ENCODE data around the gene RNF5. TPM values are rescaled to one million over a fixed set of nuclear protein-coding genes. Genes with fewer than 3 reads are reported as not detected.

RNF5 gene
- total and polyA plus RNA-seq, 9 of the 15 experiments (the other 6 are each of a cell fraction or from before 2014, with no cell fraction given): 62.2 to 245 (median 129) TPM

GRCh38 chr6:32154514-32155161 lies 23.6 kb upstream of the RNF5 start (continued):
- TF ChIP-seq ZNF764 (CRISPR knock-in tag; IDR thresholded peaks at IDR 0.05; ENCODE audit: low read depth) (no peak), RBM14 (IDR thresholded peaks at IDR 0.05; ENCODE audit: borderline replicate concordance, insufficient read depth, low read depth, low read length) (0 out of 2 replicates have a peak, but pooled peaks have one; percentile 16), BHLHE40 (IDR thresholded peaks at IDR 0.05; ENCODE audit: low read length) (peak; percentile 51; the same call in 1 of the 2 replicates), GABPB2 (CRISPR knock-in tag; conservative IDR thresholded peaks at IDR 0.05) (no peak), ZNF407 (IDR thresholded peaks at IDR 0.05; ENCODE audit: low read depth) (no peak), FOXP1 (CRISPR knock-in tag; IDR thresholded peaks at IDR 0.05) (peak; percentile 97), CBX1 (IDR thresholded peaks at IDR 0.05; ENCODE audit: low read depth) (no peak), DNMT1 (IDR thresholded peaks at IDR 0.05) (no peak), BCL6 (CRISPR knock-in tag; IDR thresholded peaks at IDR 0.05) (no peak)
- TF ChIP-seq, protein P1, sequence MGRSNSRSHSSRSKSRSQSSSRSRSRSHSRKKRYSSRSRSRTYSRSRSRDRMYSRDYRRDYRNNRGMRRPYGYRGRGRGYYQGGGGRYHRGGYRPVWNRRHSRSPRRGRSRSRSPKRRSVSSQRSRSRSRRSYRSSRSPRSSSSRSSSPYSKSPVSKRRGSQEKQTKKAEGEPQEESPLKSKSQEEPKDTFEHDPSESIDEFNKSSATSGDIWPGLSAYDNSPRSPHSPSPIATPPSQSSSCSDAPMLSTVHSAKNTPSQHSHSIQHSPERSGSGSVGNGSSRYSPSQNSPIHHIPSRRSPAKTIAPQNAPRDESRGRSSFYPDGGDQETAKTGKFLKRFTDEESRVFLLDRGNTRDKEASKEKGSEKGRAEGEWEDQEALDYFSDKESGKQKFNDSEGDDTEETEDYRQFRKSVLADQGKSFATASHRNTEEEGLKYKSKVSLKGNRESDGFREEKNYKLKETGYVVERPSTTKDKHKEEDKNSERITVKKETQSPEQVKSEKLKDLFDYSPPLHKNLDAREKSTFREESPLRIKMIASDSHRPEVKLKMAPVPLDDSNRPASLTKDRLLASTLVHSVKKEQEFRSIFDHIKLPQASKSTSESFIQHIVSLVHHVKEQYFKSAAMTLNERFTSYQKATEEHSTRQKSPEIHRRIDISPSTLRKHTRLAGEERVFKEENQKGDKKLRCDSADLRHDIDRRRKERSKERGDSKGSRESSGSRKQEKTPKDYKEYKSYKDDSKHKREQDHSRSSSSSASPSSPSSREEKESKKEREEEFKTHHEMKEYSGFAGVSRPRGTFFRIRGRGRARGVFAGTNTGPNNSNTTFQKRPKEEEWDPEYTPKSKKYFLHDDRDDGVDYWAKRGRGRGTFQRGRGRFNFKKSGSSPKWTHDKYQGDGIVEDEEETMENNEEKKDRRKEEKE (IDR thresholded peaks at IDR 0.05; ENCODE audit: borderline replicate concordance in 1 of 2, control insufficient read depth in 1 of 2, low read depth in 2 of 2, low read length in 1 of 2): no peak
- TF ChIP-seq, protein P2, sequence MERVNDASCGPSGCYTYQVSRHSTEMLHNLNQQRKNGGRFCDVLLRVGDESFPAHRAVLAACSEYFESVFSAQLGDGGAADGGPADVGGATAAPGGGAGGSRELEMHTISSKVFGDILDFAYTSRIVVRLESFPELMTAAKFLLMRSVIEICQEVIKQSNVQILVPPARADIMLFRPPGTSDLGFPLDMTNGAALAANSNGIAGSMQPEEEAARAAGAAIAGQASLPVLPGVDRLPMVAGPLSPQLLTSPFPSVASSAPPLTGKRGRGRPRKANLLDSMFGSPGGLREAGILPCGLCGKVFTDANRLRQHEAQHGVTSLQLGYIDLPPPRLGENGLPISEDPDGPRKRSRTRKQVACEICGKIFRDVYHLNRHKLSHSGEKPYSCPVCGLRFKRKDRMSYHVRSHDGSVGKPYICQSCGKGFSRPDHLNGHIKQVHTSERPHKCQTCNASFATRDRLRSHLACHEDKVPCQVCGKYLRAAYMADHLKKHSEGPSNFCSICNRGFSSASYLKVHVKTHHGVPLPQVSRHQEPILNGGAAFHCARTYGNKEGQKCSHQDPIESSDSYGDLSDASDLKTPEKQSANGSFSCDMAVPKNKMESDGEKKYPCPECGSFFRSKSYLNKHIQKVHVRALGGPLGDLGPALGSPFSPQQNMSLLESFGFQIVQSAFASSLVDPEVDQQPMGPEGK (CRISPR knock-in tag; IDR thresholded peaks at IDR 0.05; ENCODE audit: borderline replicate concordance): peak; percentile 71; the same call in 1 of the 2 replicates
- TF ChIP-seq, protein P3, sequence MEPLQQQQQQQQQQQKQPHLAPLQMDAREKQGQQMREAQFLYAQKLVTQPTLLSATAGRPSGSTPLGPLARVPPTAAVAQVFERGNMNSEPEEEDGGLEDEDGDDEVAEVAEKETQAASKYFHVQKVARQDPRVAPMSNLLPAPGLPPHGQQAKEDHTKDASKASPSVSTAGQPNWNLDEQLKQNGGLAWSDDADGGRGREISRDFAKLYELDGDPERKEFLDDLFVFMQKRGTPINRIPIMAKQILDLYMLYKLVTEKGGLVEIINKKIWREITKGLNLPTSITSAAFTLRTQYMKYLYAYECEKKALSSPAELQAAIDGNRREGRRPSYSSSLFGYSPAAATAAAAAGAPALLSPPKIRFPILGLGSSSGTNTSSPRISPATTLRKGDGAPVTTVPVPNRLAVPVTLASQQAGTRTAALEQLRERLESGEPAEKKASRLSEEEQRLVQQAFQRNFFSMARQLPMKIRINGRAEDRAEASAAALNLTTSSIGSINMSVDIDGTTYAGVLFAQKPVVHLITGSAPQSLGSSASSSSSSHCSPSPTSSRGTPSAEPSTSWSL (CRISPR knock-in tag; IDR thresholded peaks at IDR 0.05; ENCODE audit: borderline replicate concordance): no peak

All from K562 (cell line).